Heart right ventricle (tissue), 16 donors: ENCODE measurements around the gene CYP11A1. TPM values are rescaled to one million over a fixed set of nuclear protein-coding genes. Genes with fewer than 3 reads are reported as not detected.
A peak's percentile ranks its signal among the peaks of the same experiment; 100 is the strongest.

ENCODE experiments used
- ATAC-seq, 8 donors: fragments of 200-7000 bp; cut with Tn5 transposase; one replicate each; pipeline ENCODE4 v1.9.1; 2020; ENCODE audit warnings: mild to moderate bottlenecking in 8 of 8, moderate library complexity in 8 of 8, moderate number of reproducible peaks in 1 of 8
- DNase-seq, 2 donors: peaks; one replicate each; pipeline ENCODE4 v3.0.0-alpha.2; 2020
- H3K27ac ChIP-seq, 10 donors: fragments of 200-600 bp; sonication (generic) in 2 of 10; one replicate each; pipeline versions ENCODE4 v1.5.0 to v1.8.0; 2020 to 2022; ENCODE audit warnings: mild to moderate bottlenecking in 3 of 10
- H3K27me3 ChIP-seq, 7 donors: fragments of 200-600 bp; one replicate each; pipeline ENCODE4 v1.8.0; 2021 to 2022; ENCODE audit warnings: mild to moderate bottlenecking in 2 of 7
- H3K36me3 ChIP-seq, 9 donors: fragments of 200-600 bp; sonication (generic) in 1 of 9; one replicate each; pipeline versions ENCODE4 v1.5.0 to v1.8.0; 2020 to 2022; ENCODE audit warnings: mild to moderate bottlenecking in 2 of 9
- H3K4me1 ChIP-seq, 9 donors: fragments of 200-600 bp; sonication (generic) in 1 of 9; one replicate each; pipeline versions ENCODE4 v1.5.0 to v1.8.0; 2020 to 2022; ENCODE audit warnings: mild to moderate bottlenecking in 4 of 9
- H3K4me3 ChIP-seq, 10 donors: fragments of 200-600 bp; sonication (generic) in 2 of 10; one replicate each; pipeline versions ENCODE4 v1.5.0 to v1.8.0; 2020 to 2022; ENCODE audit warnings: mild to moderate bottlenecking in 7 of 10, moderate library complexity in 2 of 10
- H3K9me3 ChIP-seq, 11 donors: fragments of 200-600 bp in 10 of 11; sonication (generic) in 2 of 11; one replicate each; pipeline versions ENCODE4 v1.5.0 to v1.8.0; 2013 to 2022; ENCODE audit warnings: mild to moderate bottlenecking in 2 of 11, control low read depth in 1 of 11, moderate library complexity in 1 of 11
- WGBS, 2 donors: extraction: QIAGEN DNeasy Blood & Tissue Kit; methylation state at CpG; one replicate each; pipeline ENCODE4 v1.1.7; 2013; ENCODE audit warnings: inconsistent platforms in 1 of 2; 5-methylcytosine and 5-hydroxymethylcytosine counted together
- intact Hi-C, 10 donors: fragments of 100-400 bp; cut with DNase I; formaldehyde crosslinking; loops; one replicate each; pipeline versions ENCODE4 v1.11.1 to v1.14.2; 2022
- polyA plus RNA-seq, 2 donors: library from polyadenylated mRNA; stranded (reverse); fragments of 200-250 nt; gene quantifications; one replicate each; pipeline ENCODE4 v1.2.3, GENCODE V29; 2013
- total RNA-seq, 10 donors: library from RNA; stranded (reverse); fragmentation: NEBNext Ultra II Directional in 3 of 10; extraction: Animal tissue kit (Norgen Biotek cat#: 25700) in 3 of 10; gene quantifications; one replicate each; pipeline versions ENCODE4 v1.2.1 to v1.2.4, GENCODE V29; 2021 to 2023
- TF ChIP-seq, protein P1 (sequence below), 9 donors: fragments of 200-600 bp; sonication (generic) in 2 of 9; IDR thresholded peaks; one replicate each; pipeline versions ENCODE4 v1.5.0 to v1.8.0; 2021 to 2022; ENCODE audit warnings: antibody characterized with exemption in 9 of 9, mild to moderate bottlenecking in 5 of 9, moderate library complexity in 1 of 9
- donor health status: Arrhythmogenic right ventricular cardiomyopathy.
- donor health status: ischemic (EF 13 %, LVEDD 7.1; RV severe dilation, severe dysfunction).
- donor health status: healthy with polysubstance abuse.
- donor health status: DM: no; HTN: yes; CAD: no.
- donor health status: DM: no; HTN: no; CAD: no.
- donor health status: ischemic (EF 25% LVEDD 6.9; RV normal size, moderate dysfunction).
- donor health status: ischemic (EF 25% LVEDD 5.7; RV mildly dilated, moderate dysfunction).
- donor health status: healthy.
- donor health status: DM: yes; HTN: yes; CAD: no.
- donor health status: Ischemic cardiomyopathy.
- donor health status: ischemic (EF 35%, LVEDD 5.7; RV mildly dilated, moderate dysfunction).
- donor health status: nonischemic (EF 11% LVEDD 7.7; RV severe dilation, severe dysfunction).
- donor health status: DM: yes; HTN: yes; CAD: no.
- donor health status: PGD.
- donor health status: ischemic (EF 29% LVEDD 5.4; RV normal size, mild dysfunction).
- donor health status: nonischemic (EF 23%, LVEDD 6.1; RV moderate dilation, normal function).

Gene CYP11A1
- total and polyA plus RNA-seq, 12 donors = 0.06 to 3.6 (median 2.1) TPM

DNA sequence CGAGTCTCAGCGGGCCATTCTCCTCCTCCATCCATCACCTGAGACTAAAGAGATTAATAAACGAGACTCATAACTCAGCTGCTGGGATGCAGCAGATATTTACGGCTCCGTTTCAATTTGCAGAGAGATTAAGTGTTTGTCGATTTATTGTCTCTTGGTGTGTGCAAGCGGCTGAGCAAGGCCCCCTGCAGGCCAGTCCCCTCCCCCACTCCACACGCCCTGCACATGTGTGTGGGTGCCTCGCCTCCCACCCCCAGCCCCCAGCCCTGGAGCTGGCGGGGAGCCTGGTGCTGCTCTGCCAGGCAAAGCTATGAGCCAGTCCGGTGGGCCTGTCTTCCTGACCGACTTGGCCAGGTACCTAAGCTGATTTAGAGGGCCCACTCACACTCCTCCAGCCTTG, 63.0 kb downstream of the CYP11A1 start:
- H3K27me3 ChIP-seq = peaks cover 0 to 79% (median 39%) of the 10 kb centered on the region in 7 donors

DNA sequence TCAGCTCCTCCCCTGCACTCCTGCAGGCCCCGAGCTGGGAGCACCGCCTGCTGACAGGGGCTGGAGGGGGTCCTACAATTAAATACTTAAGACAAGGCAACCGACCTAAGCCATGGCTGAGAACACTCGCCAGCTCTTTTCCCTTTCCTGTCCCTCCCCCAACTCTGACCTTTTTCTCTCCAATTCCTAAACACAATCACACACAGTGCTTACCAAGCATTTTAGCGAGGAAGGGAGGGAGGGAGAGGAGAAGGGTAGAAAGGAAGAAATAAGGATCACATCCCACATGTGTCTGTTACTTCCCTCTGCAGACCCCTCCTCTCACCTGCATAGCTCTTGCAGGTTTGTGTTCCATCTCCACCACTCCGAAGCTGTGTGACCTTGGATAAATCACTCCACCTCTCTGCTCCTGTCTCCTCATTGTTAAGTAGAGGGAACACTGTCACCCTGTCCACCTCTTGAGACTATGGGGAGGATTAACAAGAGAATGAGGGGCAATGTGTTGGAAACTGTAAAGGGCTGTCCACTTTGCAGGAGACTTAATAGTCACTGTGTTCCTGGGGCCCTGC, 63.6 kb downstream of the CYP11A1 start:
- DNase-seq = no peak
- no peak overlapping the region for H3K4me3 ChIP-seq
- 59 to 63% methylated on average over 6 of the region's 6 CpGs for WGBS, 2 donors
- intact Hi-C loops = loop anchor here in 8 of 10 donors (1.0 to 10.0 kb wide), 7 partner anchors 52 to 329 kb away; partner anchors contain the start of gene CCDC33 (in 1 of the 8)
- H3K27me3 ChIP-seq = peaks cover 0 to 77% (median 39%) of the 10 kb centered on the region in 7 donors
- H3K27ac ChIP-seq = no peak overlapping the region
- H3K9me3 ChIP-seq = no peaks in the 10 kb centered on the region
- TF ChIP-seq, protein P1, sequence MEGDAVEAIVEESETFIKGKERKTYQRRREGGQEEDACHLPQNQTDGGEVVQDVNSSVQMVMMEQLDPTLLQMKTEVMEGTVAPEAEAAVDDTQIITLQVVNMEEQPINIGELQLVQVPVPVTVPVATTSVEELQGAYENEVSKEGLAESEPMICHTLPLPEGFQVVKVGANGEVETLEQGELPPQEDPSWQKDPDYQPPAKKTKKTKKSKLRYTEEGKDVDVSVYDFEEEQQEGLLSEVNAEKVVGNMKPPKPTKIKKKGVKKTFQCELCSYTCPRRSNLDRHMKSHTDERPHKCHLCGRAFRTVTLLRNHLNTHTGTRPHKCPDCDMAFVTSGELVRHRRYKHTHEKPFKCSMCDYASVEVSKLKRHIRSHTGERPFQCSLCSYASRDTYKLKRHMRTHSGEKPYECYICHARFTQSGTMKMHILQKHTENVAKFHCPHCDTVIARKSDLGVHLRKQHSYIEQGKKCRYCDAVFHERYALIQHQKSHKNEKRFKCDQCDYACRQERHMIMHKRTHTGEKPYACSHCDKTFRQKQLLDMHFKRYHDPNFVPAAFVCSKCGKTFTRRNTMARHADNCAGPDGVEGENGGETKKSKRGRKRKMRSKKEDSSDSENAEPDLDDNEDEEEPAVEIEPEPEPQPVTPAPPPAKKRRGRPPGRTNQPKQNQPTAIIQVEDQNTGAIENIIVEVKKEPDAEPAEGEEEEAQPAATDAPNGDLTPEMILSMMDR (IDR thresholded peaks at IDR 0.05) = no peak
- H3K4me1 ChIP-seq = peaks cover 0 to 13% (median 0%) of the 10 kb centered on the region in 9 donors
- no peaks in the 10 kb centered on the region for H3K36me3 ChIP-seq
- no peak for ATAC-seq

More for the DNA sequence above, 63.0 kb downstream of the CYP11A1 start:
- Histone ChIP-seq H3K36me3 (no peaks in the 10 kb centered on the region), H3K4me1 (peaks cover 0 to 13% (median 0%) of the 10 kb centered on the region in 9 donors), H3K27ac (no peak overlapping the region), H3K9me3 (no peaks in the 10 kb centered on the region), H3K4me3 (no peak overlapping the region)
- DNase-seq (no peak), ATAC-seq (no peak)
- TF ChIP-seq, protein P1 (IDR thresholded peaks at IDR 0.05) = no peak
- WGBS, 2 donors = 68 to 75% methylated on average over 12 of the region's 12 CpGs
- intact Hi-C loops = loop anchor here in 7 of 10 donors (5.0 to 10.0 kb wide), 4 partner anchors 52 to 330 kb away; partner anchors contain the start of gene CCDC33 (in 1 of the 7)

DNA sequence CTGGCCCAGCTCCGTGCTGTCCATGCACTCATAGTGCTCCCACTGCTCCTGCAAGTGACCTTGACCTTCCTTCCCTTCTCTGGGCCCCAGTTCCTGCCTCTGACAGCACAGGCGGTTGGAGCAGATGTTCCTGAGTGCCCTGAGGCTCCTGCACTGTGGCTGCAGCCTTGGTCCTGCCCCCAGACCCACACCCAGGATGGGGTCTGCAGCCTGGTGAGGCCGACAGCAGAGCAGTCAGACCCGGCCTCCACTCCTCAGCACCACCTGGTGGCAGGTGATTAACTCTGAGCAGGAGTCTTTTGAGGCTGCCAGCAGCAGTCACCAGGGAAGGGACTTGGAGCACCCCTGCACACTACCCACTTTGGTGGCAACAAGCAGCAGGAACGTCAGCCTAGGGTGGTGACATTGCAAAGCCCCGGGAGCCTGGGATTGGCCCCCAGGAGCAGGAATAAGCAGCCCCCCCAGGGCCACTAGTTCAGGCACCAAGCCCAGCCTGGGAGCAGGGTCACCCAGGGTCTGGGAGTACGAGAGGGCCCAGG, 64.6 kb downstream of the CYP11A1 start:
- H3K27ac ChIP-seq = no peak overlapping the region
- H3K4me3 ChIP-seq = no peak overlapping the region
- TF ChIP-seq, protein P1 (IDR thresholded peaks at IDR 0.05) = peak; percentile 53 to 76 (median 67)
- H3K36me3 ChIP-seq = no peaks in the 10 kb centered on the region
- H3K4me1 ChIP-seq = peaks cover 0 to 11% (median 0%) of the 10 kb centered on the region in 9 donors
- intact Hi-C loops = loop anchor here in 8 of 10 donors (1.0 to 10.0 kb wide), 7 partner anchors 51 to 328 kb away; partner anchors contain the start of gene CCDC33 (in 1 of the 8)
- H3K27me3 ChIP-seq = peaks cover 0 to 71% (median 34%) of the 10 kb centered on the region in 7 donors
- ATAC-seq (peak; percentile 23 to 74 (median 56)), DNase-seq (peak; percentile 38 to 47)
- 26 to 33% methylated on average over 7 of the region's 7 CpGs for WGBS, 2 donors
- H3K9me3 ChIP-seq = no peaks in the 10 kb centered on the region

DNA sequence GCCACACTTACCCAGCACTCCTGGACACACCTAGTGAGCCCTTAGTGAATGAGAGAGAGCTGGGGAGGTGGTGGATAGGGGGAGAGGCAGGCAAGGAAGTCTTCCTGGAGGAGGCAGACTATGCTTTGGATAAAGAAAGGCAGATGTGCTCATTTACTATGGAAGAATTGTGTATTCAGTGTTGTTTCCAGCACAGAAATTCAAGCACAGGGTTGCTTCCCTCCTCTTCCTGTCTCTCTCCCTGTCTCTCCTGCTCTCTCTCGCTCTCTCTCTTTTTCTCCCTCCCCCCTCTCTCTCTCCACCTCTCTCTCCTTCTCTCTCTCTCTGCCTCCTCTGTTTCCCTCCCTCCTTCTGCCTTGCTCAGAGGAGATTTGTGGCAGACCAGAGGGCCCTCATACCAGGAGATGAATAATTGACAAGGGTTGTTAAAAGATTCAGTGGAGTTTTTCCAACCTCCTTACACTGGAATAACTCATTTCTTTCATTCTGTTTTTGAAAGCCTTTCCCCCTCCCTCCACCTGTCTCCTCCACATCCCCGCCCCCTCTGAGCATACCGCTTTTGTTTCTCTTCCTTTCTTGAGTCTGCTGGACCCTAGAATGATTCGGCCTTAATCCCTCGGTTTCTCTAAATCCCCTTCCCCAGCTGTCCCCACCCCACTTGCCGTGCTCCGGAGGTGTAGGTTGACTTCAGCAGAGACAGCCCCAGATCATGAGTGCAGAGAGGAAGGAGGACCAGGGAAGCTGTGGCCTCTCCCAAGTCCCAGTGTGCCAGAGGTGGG, 65.7 kb downstream of the CYP11A1 start:
- 68 to 81% methylated on average over 7 of the region's 7 CpGs for WGBS, 2 donors
- H3K27me3 ChIP-seq = peaks cover 0 to 66% (median 25%) of the 10 kb centered on the region in 7 donors
- H3K4me1 ChIP-seq = peaks cover 0 to 6% (median 0%) of the 10 kb centered on the region in 9 donors
- H3K4me3 ChIP-seq = no peak overlapping the region
- TF ChIP-seq, protein P1 (IDR thresholded peaks at IDR 0.05) = no peak
- intact Hi-C loops = loop anchor here in 7 of 10 donors (2.0 to 10.0 kb wide), 6 partner anchors 49 to 327 kb away; partner anchors contain the start of gene CCDC33 (in 1 of the 7)
- no peaks in the 10 kb centered on the region for H3K9me3 ChIP-seq
- H3K36me3 ChIP-seq = no peaks in the 10 kb centered on the region
- H3K27ac ChIP-seq = no peak overlapping the region
- ATAC-seq = no peak
- DNase-seq = no peak
